SK-N-SH (cell line): Measurements from ENCODE around the gene SP110. TPM values are rescaled to one million over a fixed set of nuclear protein-coding genes. Genes with fewer than 3 reads are reported as not detected.

Experiments used
- CTCF ChIA-PET: fragments of 300-600, 350-600 bp; formaldehyde crosslinking; extraction: SDS; loops from one replicate; lab custom pipeline; 2021; lab: Yijun Ruan, JAX
- POLR2A ChIA-PET: fragments of 350-600 bp; sonication (Branson Sonifier 250); formaldehyde crosslinking; extraction: SDS; loops from one replicate; lab custom pipeline; 2020; ENCODE audit warnings: antibody characterized with exemption, inconsistent platforms; lab: Yijun Ruan, JAX
- DNase-seq: peaks from one replicate; pipeline ENCODE4 v3.0.0; 2012
- H2AFZ ChIP-seq: fragments of 200-600 bp; sonication (generic); 2 replicates; pipeline ENCODE4 v1.8.1; 2016; ENCODE audit warnings: antibody characterized with exemption, mild to moderate bottlenecking, low read depth
- H3F3A ChIP-seq: fragments of 200-600 bp; sonication (generic); replicated peaks from 2 replicates; pipeline ENCODE3; 2016; ENCODE audit warnings: antibody characterized with exemption, mild to moderate bottlenecking; ENCODE audit not compliant: insufficient read depth
- H3K27ac ChIP-seq, 2 experiments: fragments of 200-500 bp in 1 of 2; fragments of 200-600 bp in 1 of 2; sonication (Bioruptor generic) in 1 of 2; sonication (generic), shearing (Covaris generic) in 1 of 2; 2 replicates each; pipeline versions ENCODE4 v1.5.1 to v1.6.1; 2014 to 2016; ENCODE audit warnings: low read depth in 2 of 2, inconsistent platforms in 1 of 2, low read length in 1 of 2, mild to moderate bottlenecking in 1 of 2, mixed read lengths in 1 of 2
- H3K27me3 ChIP-seq: fragments of 200-600 bp; sonication (generic), shearing (Covaris generic); 2 replicates; pipeline ENCODE4 v1.6.1; 2016; ENCODE audit warnings: mixed run types; ENCODE audit not compliant: insufficient read depth
- H3K36me3 ChIP-seq, 2 experiments: fragments of 200-500 bp in 1 of 2; fragments of 200-600 bp in 1 of 2; sonication (Bioruptor generic) in 1 of 2; sonication (generic) in 1 of 2; replicated peaks in 1 of 2; 2 replicates each; pipeline versions ENCODE3 to v1.5.1; 2014 to 2016; ENCODE audit warnings: low read length in 1 of 2, mild to moderate bottlenecking in 1 of 2; ENCODE audit not compliant: insufficient read depth in 2 of 2, control insufficient read depth in 1 of 2
- H3K4me1 ChIP-seq, 2 experiments: fragments of 200-500 bp in 1 of 2; fragments of 200-600 bp in 1 of 2; sonication (Bioruptor generic) in 1 of 2; sonication (generic), shearing (Covaris generic) in 1 of 2; 2 replicates each; pipeline versions ENCODE4 v1.5.1 to v1.6.1; 2014 to 2016; ENCODE audit warnings: low read depth in 1 of 2, low read length in 1 of 2, mixed run types in 1 of 2; ENCODE audit not compliant: insufficient read depth in 2 of 2, control insufficient read depth in 1 of 2
- H3K4me2 ChIP-seq: fragments of 200-600 bp; sonication (generic), shearing (Covaris generic); 2 replicates; pipeline ENCODE4 v1.6.1; 2017; ENCODE audit warnings: mixed run types
- H3K4me3 ChIP-seq, 2 experiments: fragments of 200-500 bp in 1 of 2; fragments of 200-600 bp in 1 of 2; sonication (Bioruptor generic) in 1 of 2; sonication (generic), shearing (Covaris generic) in 1 of 2; 2 replicates each; pipeline versions ENCODE4 v1.5.1 to v1.8.1; 2014 to 2016; ENCODE audit warnings: low read depth in 2 of 2, inconsistent platforms in 1 of 2, low read length in 1 of 2, mild to moderate bottlenecking in 1 of 2, mixed read lengths in 1 of 2, moderate library complexity in 1 of 2
- H3K79me2 ChIP-seq: fragments of 200-600 bp; sonication (generic); 2 replicates; pipeline ENCODE4 v1.8.1; 2017; ENCODE audit warnings: mild to moderate bottlenecking; ENCODE audit not compliant: insufficient read depth
- H3K9ac ChIP-seq: fragments of 200-600 bp; sonication (generic); 2 replicates; pipeline ENCODE4 v1.6.1; 2017; ENCODE audit warnings: mixed run types
- H3K9me2 ChIP-seq: fragments of 200-600 bp; sonication (generic); 2 replicates; pipeline ENCODE4 v1.6.1; 2017; ENCODE audit warnings: mixed run types
- H3K9me3 ChIP-seq: fragments of 200-600 bp; sonication (generic); 2 replicates; pipeline ENCODE4 v1.6.1; 2017; ENCODE audit warnings: mixed run types, mild to moderate bottlenecking, moderate library complexity
- H4K20me1 ChIP-seq: fragments of 200-600 bp; sonication (generic); 2 replicates; pipeline ENCODE4 v1.6.1; 2017; ENCODE audit warnings: mild to moderate bottlenecking, mixed run types; ENCODE audit not compliant: insufficient read depth
- EP300 ChIP-seq, 2 experiments: IDR thresholded peaks; 2 replicates each; pipeline versions ENCODE4 v1.4.0 to v1.6.1; 2012; ENCODE audit warnings: borderline replicate concordance in 1 of 2, low read depth in 1 of 2, low read length in 1 of 2
- EZH2phosphoT487 ChIP-seq: fragments of 200-600 bp; sonication (generic); IDR thresholded peaks from 2 replicates; pipeline ENCODE4 v1.6.1; 2017; ENCODE audit warnings: low read depth, mixed run types, mild to moderate bottlenecking, antibody characterized with exemption, moderate library complexity, borderline replicate concordance
- FOXJ3 ChIP-seq: sonication (generic); formaldehyde crosslinking; IDR thresholded peaks from 2 replicates; pipeline ENCODE4 v1.5.1; 2020; ENCODE audit warnings: mild to moderate bottlenecking, missing genetic modification reagents
- FOXM1 ChIP-seq: IDR thresholded peaks from 2 replicates; pipeline ENCODE4 v1.4.0; 2012; ENCODE audit warnings: low read depth, mild to moderate bottlenecking
- GABPA ChIP-seq: IDR thresholded peaks from 2 replicates; pipeline ENCODE4 v1.4.0; 2012; ENCODE audit warnings: low read depth, mild to moderate bottlenecking
- JUND ChIP-seq: IDR thresholded peaks from 2 replicates; pipeline ENCODE4 v1.4.0; 2012
- MEF2A ChIP-seq: IDR thresholded peaks from 2 replicates; pipeline ENCODE4 v1.4.0; 2012; ENCODE audit warnings: low read depth, borderline replicate concordance
- PBX3 ChIP-seq: IDR thresholded peaks from 2 replicates; pipeline ENCODE4; 2012
- RAD21 ChIP-seq: IDR thresholded peaks from 2 replicates; pipeline ENCODE4 v1.6.1; 2012; ENCODE audit warnings: mild to moderate bottlenecking, low read length
- RFX5 ChIP-seq: IDR thresholded peaks from 2 replicates; pipeline ENCODE4 v1.6.1; 2012; ENCODE audit warnings: mild to moderate bottlenecking, improper control_type of control experiment, low read length
- RXRA ChIP-seq: IDR thresholded peaks from 2 replicates; pipeline ENCODE4 v1.4.0; 2012; ENCODE audit warnings: low read depth, mild to moderate bottlenecking, borderline replicate concordance
- SIN3A ChIP-seq: IDR thresholded peaks from 2 replicates; pipeline ENCODE4 v1.6.1; 2012; ENCODE audit warnings: low read depth, mild to moderate bottlenecking, low read length, moderate library complexity, borderline replicate concordance
- SMC3 ChIP-seq: IDR thresholded peaks from 2 replicates; pipeline ENCODE4 v1.6.1; 2012; ENCODE audit warnings: low read depth, low read length, improper control_type of control experiment
- TAF1 ChIP-seq: IDR thresholded peaks from 2 replicates; pipeline ENCODE4 v1.6.1; 2012; ENCODE audit warnings: low read depth, mild to moderate bottlenecking, low read length, moderate library complexity, borderline replicate concordance
- TEAD4 ChIP-seq: IDR thresholded peaks from 2 replicates; pipeline ENCODE4 v1.4.0; 2012; ENCODE audit warnings: mild to moderate bottlenecking, borderline replicate concordance; ENCODE audit not compliant: insufficient read depth
- YY1 ChIP-seq: IDR thresholded peaks from 2 replicates; pipeline ENCODE4 v1.4.0; 2012; ENCODE audit warnings: low read depth, mild to moderate bottlenecking
- WGBS: methylation state at CpG from one replicate; pipeline ENCODE4 v1.1.6; 2017; ENCODE audit warnings: low lambda C conversion rate; 5-methylcytosine and 5-hydroxymethylcytosine counted together
- polyA plus RNA-seq, 3 experiments: library from polyadenylated mRNA; depleted of rRNA; stranded (reverse); fragments of >200 nt; gene quantifications; 2 replicates each; pipeline ENCODE4 v1.2.3, GENCODE V29; 2012
- TF ChIP-seq, protein P1 (sequence below): fragments of 200-600 bp; sonication (generic); IDR thresholded peaks from 2 replicates; pipeline ENCODE4 v1.6.1; 2017; ENCODE audit warnings: antibody characterized with exemption, mild to moderate bottlenecking, moderate library complexity

SP110 gene
- polyA plus RNA-seq, 1 of the 3 experiments (the other 2 are of a cell fraction): 10.4 TPM

GRCh38 chr2:230234122-230234722 lies 14.4 kb upstream of the SP110 start:
- Histone ChIP-seq H3K9me2 (no peaks in the 10 kb centered on the region), H3K9ac (no peak overlapping the region), H4K20me1 (no peaks in the 10 kb centered on the region), H3K27ac (no peak overlapping the region), H3K9me3 (peaks cover 5% of the 10 kb centered on the region; the same call in 1 of the 2 replicates)
- TF ChIP-seq FOXM1: no peak
- no peak for TF ChIP-seq MEF2A
- TF ChIP-seq JUND: no peak
- no peak for TF ChIP-seq GABPA
- no peak for TF ChIP-seq RFX5
- TF ChIP-seq TAF1: no peak
- no peak for TF ChIP-seq SMC3
- TF ChIP-seq EP300 (IDR thresholded peaks at IDR 0.05; ENCODE audit: borderline replicate concordance in 1 of 2, low read depth in 1 of 2, low read length in 1 of 2): no peak
- no peak for TF ChIP-seq RAD21
- no peak for TF ChIP-seq YY1
- no peak for TF ChIP-seq TEAD4
- no peak for TF ChIP-seq RXRA
- no peak for TF ChIP-seq PBX3
- TF ChIP-seq EZH2phosphoT487: no peak
- TF ChIP-seq SIN3A: no peak
- no peak for TF ChIP-seq FOXJ3
- TF ChIP-seq, protein P1, sequence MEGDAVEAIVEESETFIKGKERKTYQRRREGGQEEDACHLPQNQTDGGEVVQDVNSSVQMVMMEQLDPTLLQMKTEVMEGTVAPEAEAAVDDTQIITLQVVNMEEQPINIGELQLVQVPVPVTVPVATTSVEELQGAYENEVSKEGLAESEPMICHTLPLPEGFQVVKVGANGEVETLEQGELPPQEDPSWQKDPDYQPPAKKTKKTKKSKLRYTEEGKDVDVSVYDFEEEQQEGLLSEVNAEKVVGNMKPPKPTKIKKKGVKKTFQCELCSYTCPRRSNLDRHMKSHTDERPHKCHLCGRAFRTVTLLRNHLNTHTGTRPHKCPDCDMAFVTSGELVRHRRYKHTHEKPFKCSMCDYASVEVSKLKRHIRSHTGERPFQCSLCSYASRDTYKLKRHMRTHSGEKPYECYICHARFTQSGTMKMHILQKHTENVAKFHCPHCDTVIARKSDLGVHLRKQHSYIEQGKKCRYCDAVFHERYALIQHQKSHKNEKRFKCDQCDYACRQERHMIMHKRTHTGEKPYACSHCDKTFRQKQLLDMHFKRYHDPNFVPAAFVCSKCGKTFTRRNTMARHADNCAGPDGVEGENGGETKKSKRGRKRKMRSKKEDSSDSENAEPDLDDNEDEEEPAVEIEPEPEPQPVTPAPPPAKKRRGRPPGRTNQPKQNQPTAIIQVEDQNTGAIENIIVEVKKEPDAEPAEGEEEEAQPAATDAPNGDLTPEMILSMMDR: no peak
- TF ChIP-seq, all 33 proteins: peak for 0
- DNase-seq: no peak
- no peak overlapping the region for H3K4me3 ChIP-seq
- 46% methylated on average over 3 of the region's 3 CpGs for WGBS
- no peaks in the 10 kb centered on the region for H3F3A ChIP-seq
- no peaks in the 10 kb centered on the region for H3K4me1 ChIP-seq
- H3K36me3 ChIP-seq: peaks cover 0 to 6% of the 10 kb centered on the region in 2 experiments
- H3K79me2 ChIP-seq: no peaks in the 10 kb centered on the region
- no peaks in the 10 kb centered on the region; the same call in 1 of the 2 replicates for H3K27me3 ChIP-seq
- H3K4me2 ChIP-seq: no peak overlapping the region
- H2AFZ ChIP-seq: no peak overlapping the region
- ChIA-PET CTCF (no interaction called here), POLR2A (no interaction called here)
